DOHH2 (cell line): ENCODE results near the gene SUPT3H.

ENCODE experiments used
- CTCF ChIP-seq: fragments of 200-600 bp; sonication (generic); IDR thresholded peaks from one replicate; pipeline ENCODE4 v1.5.1; 2014; ENCODE audit warnings: antibody characterized with exemption, mild to moderate bottlenecking, low read depth, low read length; ENCODE audit not compliant: poor library complexity, severe bottlenecking
- EZH2phosphoT487 ChIP-seq: fragments of 200-600 bp; sonication (generic); IDR thresholded peaks from 2 replicates; pipeline ENCODE4 v1.6.1; 2017; ENCODE audit warnings: borderline replicate concordance, mild to moderate bottlenecking, antibody characterized with exemption, low read length, moderate library complexity, mixed read lengths

- no peak for TF ChIP-seq CTCF
- TF ChIP-seq EZH2phosphoT487 = no peak
These were observed 72.2 kb downstream of the SUPT3H start for GRCh38 chr6:45305546-45305945.
